Measurements from ENCODE around the gene SLC22A7. TPM values are rescaled to one million over a fixed set of nuclear protein-coding genes. Genes with fewer than 3 reads are reported as not detected.

SLC22A7 gene
- total RNA-seq, 1 donor from 2014 or later: not detected

GRCh38 chr6:43262780-43263313 is 35.2 kb upstream of the SLC22A7 start:
- Mint-ChIP-seq H3K4me1 (peaks cover 6% of the 10 kb centered on the region), H3K4me3 (no peak overlapping the region), H3K9me3 (no peaks in the 10 kb centered on the region), H3K36me3 (ENCODE audit: low read depth) (no peaks in the 10 kb centered on the region), H3K27ac (no peak overlapping the region), H3K27me3 (no peaks in the 10 kb centered on the region)
- DNase-seq: no peak
- intact Hi-C loops (cut with micrococcal nuclease): loop anchor here (1.0 to 2.0 kb wide), 6 partner anchors 45 to 243 kb away; partner anchors contain the start of genes CRIP3 and DLK2
- ATAC-seq (ENCODE audit: low read depth): no peak
- ChIA-PET CTCF (interaction anchor here (1.0 to 3.7 kb wide), 10 partner anchors 45 to 244 kb away, joined by 3 to 24 read pairs (median 8); partner anchors contain the start of gene CRIP3), POLR2A (interaction anchor here (0.5 to 0.6 kb wide), 3 partner anchors 244 to 1577 kb away, joined by 3 to 6 read pairs (median 5); partner anchors contain the start of gene CNPY3)
- TF ChIP-seq CTCF (IDR thresholded peaks at IDR 0.05): no peak

- Mint-ChIP-seq H3K4me3 (no peak overlapping the region), H3K4me1 (peaks cover 6% of the 10 kb centered on the region), H3K9me3 (no peaks in the 10 kb centered on the region), H3K27ac (peak overlapping the region; percentile 12), H3K27me3 (no peaks in the 10 kb centered on the region), H3K36me3 (ENCODE audit: low read depth) (no peaks in the 10 kb centered on the region)
- intact Hi-C loops (cut with micrococcal nuclease): loop anchor here (1.0 to 2.0 kb wide), 6 partner anchors 45 to 243 kb away; partner anchors contain the start of genes CRIP3 and DLK2
- ATAC-seq (ENCODE audit: low read depth) (peak; percentile 100), DNase-seq (peak; percentile 72)
- CTCF ChIA-PET: interaction anchor here (0.6 to 3.7 kb wide), 10 partner anchors 33 to 243 kb away, joined by 3 to 24 read pairs (median 8); partner anchors contain the start of gene CRIP3
- POLR2A ChIA-PET: interaction anchor here (0.5 to 1.0 kb wide), 5 partner anchors 120 to 1578 kb away, joined by 3 to 8 read pairs (median 5); partner anchors contain the start of gene CNPY3
- TF ChIP-seq CTCF (IDR thresholded peaks at IDR 0.05): peak; percentile 27
Measured at GRCh38 chr6:43263314-43264178, 34.5 kb upstream of the SLC22A7 start.

GRCh38 chr6:43264599-43265145 is 33.4 kb upstream of the SLC22A7 start:
- DNase-seq (no peak), ATAC-seq (ENCODE audit: low read depth) (no peak)
- H3K4me1 Mint-ChIP-seq: peaks cover 12% of the 10 kb centered on the region
- H3K36me3 Mint-ChIP-seq (ENCODE audit: low read depth): no peaks in the 10 kb centered on the region
- no peak overlapping the region for H3K4me3 Mint-ChIP-seq
- H3K27ac Mint-ChIP-seq: peak overlapping the region; percentile 19
- no peaks in the 10 kb centered on the region for H3K27me3 Mint-ChIP-seq
- H3K9me3 Mint-ChIP-seq: no peaks in the 10 kb centered on the region
- ChIA-PET POLR2A (interaction anchor here (0.5 to 1.0 kb wide), 3 partner anchors 11 to 119 kb away, joined by 7 to 8 read pairs (median 7); no protein-coding TSS in a partner anchor), CTCF (interaction anchor here (1.7 to 3.7 kb wide), 7 partner anchors 44 to 242 kb away, joined by 5 to 24 read pairs (median 9); partner anchors contain the start of gene CRIP3)
- intact Hi-C loops (cut with micrococcal nuclease): no loop called here
- no peak for TF ChIP-seq CTCF (IDR thresholded peaks at IDR 0.05)

GRCh38 chr6:43265564-43265963 is 32.5 kb upstream of the SLC22A7 start:
- intact Hi-C loops (cut with micrococcal nuclease): no loop called here
- Mint-ChIP-seq H3K27ac (no peak overlapping the region), H3K4me1 (peaks cover 20% of the 10 kb centered on the region), H3K36me3 (ENCODE audit: low read depth) (no peaks in the 10 kb centered on the region), H3K27me3 (no peaks in the 10 kb centered on the region), H3K9me3 (no peaks in the 10 kb centered on the region), H3K4me3 (no peak overlapping the region)
- CTCF ChIA-PET: interaction anchor here (0.6 to 1.2 kb wide), 3 partner anchors 69 to 133 kb away, joined by 3 read pairs; no protein-coding TSS in a partner anchor
- ATAC-seq (ENCODE audit: low read depth): no peak
- TF ChIP-seq CTCF (IDR thresholded peaks at IDR 0.05): no peak
- no peak for DNase-seq
- POLR2A ChIA-PET: interaction anchor here (0.6 kb wide), 1 partner anchor 190 kb away, joined by 4 read pairs; the partner anchor contains the start of gene DLK2
